B cell (primary cell): ENCODE results near the gene FAM168A. TPM values are rescaled to one million over a fixed set of nuclear protein-coding genes. Genes with fewer than 3 reads are reported as not detected.

Experiments
- ATAC-seq: fragments of 200-7000 bp; cut with Tn5 transposase; one replicate; pipeline ENCODE4 v1.10.0; 2021; ENCODE audit warnings: low read depth, mild to moderate bottlenecking, moderate number of reproducible peaks, moderate library complexity
- CTCF ChIA-PET: fragments of 350-600 bp; sonication (Branson Sonifier 250); formaldehyde crosslinking; loops from one replicate; lab custom pipeline; 2021; ENCODE audit warnings: antibody characterized with exemption, inconsistent platforms; lab: Charles Lee
- POLR2A ChIA-PET: fragments of 350-600 bp; sonication (Branson Sonifier 250); formaldehyde crosslinking; loops from one replicate; lab custom pipeline; 2021; ENCODE audit warnings: antibody characterized with exemption; lab: Charles Lee
- DNase-seq: peaks from one replicate; pipeline ENCODE4 v3.0.0; 2013
- H2AFZ ChIP-seq: 2 replicates; pipeline ENCODE4 v1.6.1; 2012; ENCODE audit warnings: mild to moderate bottlenecking, low read depth, low read length; ENCODE audit not compliant: insufficient read depth, poor library complexity, severe bottlenecking
- H3K27ac ChIP-seq, 2 donors: 1 replicate in 1 of 2; 2 replicates in 1 of 2; pipeline ENCODE4 v1.5.1; 2012 to 2013; ENCODE audit warnings: low read length in 2 of 2, mild to moderate bottlenecking in 2 of 2, moderate library complexity in 1 of 2
- H3K27me3 ChIP-seq, 4 experiments: fragments of 200-600 bp in 1 of 4; sonication (generic) in 1 of 4; replicated peaks in 1 of 4; 1 replicate in 2 of 4; 2 replicates in 2 of 4; pipeline versions ENCODE4 v1.6.1 to v1.7.0; 2013 to 2016; ENCODE audit warnings: low read length in 3 of 4, mild to moderate bottlenecking in 2 of 4, mixed read lengths in 1 of 4, moderate library complexity in 1 of 4; ENCODE audit not compliant: insufficient read depth in 4 of 4, control insufficient read depth in 3 of 4; ENCODE audit errors: control extremely low read depth in 1 of 4
- H3K36me3 ChIP-seq, 2 experiments: replicated peaks in 1 of 2; 1 replicate in 1 of 2; 2 replicates in 1 of 2; pipeline versions ENCODE4 v1.6.1 to v1.7.1; 2013; ENCODE audit warnings: low read length in 1 of 2; ENCODE audit not compliant: insufficient read depth in 2 of 2, control insufficient read depth in 1 of 2; ENCODE audit errors: control extremely low read depth in 1 of 2, extremely low read depth in 1 of 2
- H3K4me1 ChIP-seq, 2 donors: fragments of 200-600 bp in 1 of 2; sonication (generic) in 1 of 2; 1 replicate in 1 of 2; 2 replicates in 1 of 2; pipeline versions ENCODE4 v1.5.1 to v1.6.1; 2013 to 2017; ENCODE audit warnings: low read length in 2 of 2; ENCODE audit not compliant: control insufficient read depth in 2 of 2, insufficient read depth in 2 of 2
- H3K4me2 ChIP-seq: replicated peaks from 2 replicates; pipeline ENCODE3; 2012; ENCODE audit warnings: mild to moderate bottlenecking, low read depth, low read length; ENCODE audit not compliant: poor library complexity, severe bottlenecking
- H3K4me3 ChIP-seq, 5 experiments: fragments of 200-600 bp in 1 of 5; sonication (generic) in 1 of 5; 1 replicate in 3 of 5; 2 replicates in 2 of 5; pipeline versions ENCODE4 v1.5.1 to v1.7.0; 2011 to 2016; ENCODE audit warnings: low read length in 4 of 5, mild to moderate bottlenecking in 4 of 5, low read depth in 2 of 5, control low read depth in 1 of 5, moderate library complexity in 1 of 5; ENCODE audit not compliant: insufficient read depth in 1 of 5; ENCODE audit errors: control extremely low read depth in 1 of 5, extremely low read depth in 1 of 5
- H3K79me2 ChIP-seq: fragments of 200-600 bp; sonication (generic); one replicate; pipeline ENCODE4 v1.6.0; 2016; ENCODE audit warnings: low read length; ENCODE audit not compliant: control insufficient read depth, insufficient read depth
- H3K9ac ChIP-seq: fragments of 200-600 bp; sonication (generic); 2 replicates; pipeline ENCODE4 v1.6.1; 2017; ENCODE audit warnings: mild to moderate bottlenecking, low read length, moderate library complexity
- H3K9me3 ChIP-seq, 3 donors: one replicate each; pipeline versions ENCODE4 v1.6.1 to v1.7.1; 2013; ENCODE audit warnings: low read length in 2 of 3; ENCODE audit not compliant: control insufficient read depth in 2 of 3, insufficient read depth in 1 of 3; ENCODE audit errors: control extremely low read depth in 1 of 3
- H4K20me1 ChIP-seq: 2 replicates; pipeline ENCODE4 v1.6.0; 2012; ENCODE audit warnings: mild to moderate bottlenecking, low read length; ENCODE audit not compliant: insufficient read depth, control insufficient read depth, poor library complexity, severe bottlenecking
- H3K27ac Mint-ChIP-seq: one replicate; pipeline ENCODE4 v1.8.0; 2021; ENCODE audit warnings: mixed read lengths
- H3K27me3 Mint-ChIP-seq: one replicate; pipeline ENCODE4 v1.8.0; 2021; ENCODE audit warnings: mixed read lengths
- H3K4me1 Mint-ChIP-seq: one replicate; pipeline ENCODE4 v1.8.0; 2021; ENCODE audit warnings: mixed read lengths
- H3K4me3 Mint-ChIP-seq: one replicate; pipeline ENCODE4 v1.8.0; 2021; ENCODE audit warnings: mixed read lengths
- H3K9me3 Mint-ChIP-seq: one replicate; pipeline ENCODE4 v1.8.0; 2022; ENCODE audit warnings: mixed read lengths; ENCODE audit not compliant: insufficient read depth
- EZH2 ChIP-seq: IDR thresholded peaks from 2 replicates; pipeline ENCODE4 v1.6.1; 2012; ENCODE audit warnings: borderline replicate concordance, low read depth, mild to moderate bottlenecking, moderate library complexity, low read length; ENCODE audit not compliant: insufficient read depth, poor library complexity, severe bottlenecking
- WGBS: methylation state at CpG from one replicate; pipeline ENCODE4 v1.1.5; 2013; ENCODE audit warnings: missing lambda C conversion rate; ENCODE audit not compliant: insufficient coverage; 5-methylcytosine and 5-hydroxymethylcytosine counted together
- intact Hi-C: fragments of 100-400 bp; cut with micrococcal nuclease; formaldehyde crosslinking; loops from one replicate; pipeline ENCODE4 v1.10.0; 2022
- polyA plus RNA-seq: library from polyadenylated mRNA; depleted of rRNA; stranded (reverse); fragments of >200 nt; gene quantifications from 2 replicates; pipeline ENCODE4 v1.2.3, GENCODE V29; 2012
- total RNA-seq, 2 donors: library from RNA; stranded (reverse); fragments of 120-200 nt in 1 of 2; gene quantifications; 1 replicate in 1 of 2; 2 replicates in 1 of 2; pipeline versions ENCODE4 v1.2.3 to v1.2.4, GENCODE V29; 2013 to 2022
- TF ChIP-seq, protein P1 (sequence below): fragments of 200-600 bp; IDR thresholded peaks from one replicate; pipeline ENCODE4 v1.8.0; 2022; ENCODE audit warnings: antibody characterized with exemption, mild to moderate bottlenecking

Gene FAM168A
- total and polyA plus RNA-seq, 2 donors (not counting 1 experiment from before 2014, with no cell fraction given), result 11.0 to 26.8 TPM

DNA sequence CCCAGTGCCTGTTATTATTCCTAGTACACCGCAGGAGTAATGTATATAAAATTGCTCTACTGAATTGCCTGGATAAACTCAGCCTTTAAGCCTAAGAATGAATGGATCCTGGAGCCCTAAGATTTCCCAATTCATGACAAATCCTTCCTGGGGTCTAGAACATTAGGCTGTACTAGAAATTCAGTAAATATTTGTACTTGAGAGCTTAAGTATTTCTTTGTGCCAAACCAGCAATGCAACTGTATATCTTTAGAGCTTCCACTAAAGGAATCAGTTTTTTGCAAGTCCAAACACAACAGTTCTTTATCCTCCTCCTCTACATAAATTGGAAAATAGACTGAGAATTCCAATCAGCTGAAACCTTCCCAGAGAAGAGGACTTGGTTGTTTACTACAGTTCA, 65.6 kb downstream of the FAM168A start:
- Mint-ChIP-seq H3K9me3 (no peaks in the 10 kb centered on the region), H3K4me3 (no peak overlapping the region), H3K4me1 (peaks cover 27% of the 10 kb centered on the region), H3K27me3 (no peaks in the 10 kb centered on the region), H3K27ac (no peak overlapping the region)
- no peak for DNase-seq
- intact Hi-C loops, result no loop called here
- no peaks in the 10 kb centered on the region for H3K27me3 ChIP-seq
- TF ChIP-seq, protein P1, sequence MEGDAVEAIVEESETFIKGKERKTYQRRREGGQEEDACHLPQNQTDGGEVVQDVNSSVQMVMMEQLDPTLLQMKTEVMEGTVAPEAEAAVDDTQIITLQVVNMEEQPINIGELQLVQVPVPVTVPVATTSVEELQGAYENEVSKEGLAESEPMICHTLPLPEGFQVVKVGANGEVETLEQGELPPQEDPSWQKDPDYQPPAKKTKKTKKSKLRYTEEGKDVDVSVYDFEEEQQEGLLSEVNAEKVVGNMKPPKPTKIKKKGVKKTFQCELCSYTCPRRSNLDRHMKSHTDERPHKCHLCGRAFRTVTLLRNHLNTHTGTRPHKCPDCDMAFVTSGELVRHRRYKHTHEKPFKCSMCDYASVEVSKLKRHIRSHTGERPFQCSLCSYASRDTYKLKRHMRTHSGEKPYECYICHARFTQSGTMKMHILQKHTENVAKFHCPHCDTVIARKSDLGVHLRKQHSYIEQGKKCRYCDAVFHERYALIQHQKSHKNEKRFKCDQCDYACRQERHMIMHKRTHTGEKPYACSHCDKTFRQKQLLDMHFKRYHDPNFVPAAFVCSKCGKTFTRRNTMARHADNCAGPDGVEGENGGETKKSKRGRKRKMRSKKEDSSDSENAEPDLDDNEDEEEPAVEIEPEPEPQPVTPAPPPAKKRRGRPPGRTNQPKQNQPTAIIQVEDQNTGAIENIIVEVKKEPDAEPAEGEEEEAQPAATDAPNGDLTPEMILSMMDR, result no peak
- no peak for TF ChIP-seq EZH2
- no peak overlapping the region for H2AFZ ChIP-seq
- H3K79me2 ChIP-seq, result peaks cover 8% of the 10 kb centered on the region
- H3K36me3 ChIP-seq, result no peaks in the 10 kb centered on the region
- WGBS, result no CpG with 5 or more reads among the region's 1 CpG
- H3K27ac ChIP-seq, result no peak overlapping the region
- ChIA-PET POLR2A (no interaction called here), CTCF (interaction anchor here (1.1 kb wide), 1 partner anchor 130 kb away, joined by 3 read pairs; no protein-coding TSS in a partner anchor)
- H3K9me3 ChIP-seq, result no peaks in the 10 kb centered on the region
- H3K4me2 ChIP-seq, result no peak overlapping the region
- H3K4me3 ChIP-seq, result no peak overlapping the region
- H4K20me1 ChIP-seq, result no peaks in the 10 kb centered on the region
- ATAC-seq, result no peak
- peaks cover 8 to 11% of the 10 kb centered on the region in 2 donors for H3K4me1 ChIP-seq
- H3K9ac ChIP-seq, result no peak overlapping the region

DNA sequence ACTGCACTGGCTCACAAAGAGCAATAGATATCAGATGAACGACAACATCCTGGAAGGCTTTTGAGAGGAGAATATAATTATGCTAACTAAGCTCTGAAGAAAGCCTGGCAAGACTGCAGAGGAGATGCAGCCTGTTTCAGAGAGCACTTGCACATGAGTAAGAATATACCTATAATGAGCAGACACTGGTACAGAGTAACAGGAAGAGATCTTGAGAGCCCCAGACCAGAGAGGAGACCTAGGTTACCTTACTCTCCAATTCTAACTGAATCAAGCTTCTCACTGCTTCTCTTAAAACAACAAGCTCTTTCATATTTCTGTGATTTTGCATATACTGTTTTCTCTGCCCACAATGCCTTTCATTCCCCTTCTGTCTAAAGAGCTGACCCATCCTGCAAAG, 66.5 kb downstream of the FAM168A start:
- DNase-seq (no peak), ATAC-seq (no peak)
- no peak overlapping the region for H3K27ac ChIP-seq
- CTCF ChIA-PET, result interaction anchor here (0.6 to 1.1 kb wide), 3 partner anchors 56 to 131 kb away, joined by 3 read pairs; no protein-coding TSS in a partner anchor
- H3K27me3 ChIP-seq, result no peaks in the 10 kb centered on the region
- Mint-ChIP-seq H3K9me3 (no peaks in the 10 kb centered on the region), H3K4me3 (no peak overlapping the region), H3K27ac (no peak overlapping the region), H3K4me1 (peaks cover 25% of the 10 kb centered on the region), H3K27me3 (no peaks in the 10 kb centered on the region)
- WGBS, result no CpG with 5 or more reads among the region's 1 CpG
- H4K20me1 ChIP-seq, result no peaks in the 10 kb centered on the region
- no peak overlapping the region for H3K4me3 ChIP-seq
- TF ChIP-seq, protein P1, result no peak
- no peak for TF ChIP-seq EZH2
- peaks cover 8 to 11% of the 10 kb centered on the region in 2 donors for H3K4me1 ChIP-seq
- H3K4me2 ChIP-seq, result no peak overlapping the region
- POLR2A ChIA-PET, result no interaction called here
- peaks cover 8% of the 10 kb centered on the region for H3K79me2 ChIP-seq
- H3K9ac ChIP-seq, result no peak overlapping the region
- no peak overlapping the region for H2AFZ ChIP-seq
- H3K9me3 ChIP-seq, result no peaks in the 10 kb centered on the region
- H3K36me3 ChIP-seq, result no peaks in the 10 kb centered on the region
- intact Hi-C loops, result no loop called here
